AG08396 (cell line): ENCODE measurements around the gene CYP4V2.
A peak's percentile ranks its signal among the peaks of the same experiment; 100 is the strongest.

Experiments
- DNase-seq: peaks from one replicate; pipeline ENCODE4 v3.0.0; 2012; ENCODE audit warnings: low spot score, mixed read lengths

Gene CYP4V2

DNA sequence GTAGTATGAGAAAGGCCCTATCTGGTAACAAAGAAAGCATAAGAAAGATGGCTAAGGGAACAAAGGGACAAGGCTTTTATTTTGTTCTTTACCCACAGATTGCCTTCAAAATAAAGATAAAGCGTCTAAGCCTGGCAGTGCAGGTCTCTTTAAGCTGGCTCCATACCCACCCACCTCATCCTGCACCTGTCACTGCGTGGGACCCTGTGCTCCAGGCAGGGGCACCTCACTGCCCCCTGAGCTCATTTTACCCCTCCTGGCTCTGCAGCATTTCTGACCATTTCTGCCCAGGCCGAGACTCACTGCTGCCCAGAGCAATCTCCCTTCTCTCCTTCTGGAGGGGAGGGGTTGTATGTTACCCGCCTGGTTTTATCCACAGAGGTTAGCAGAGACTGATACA is 1.7 kb upstream of the CYP4V2 start:
- no peak for DNase-seq

DNA sequence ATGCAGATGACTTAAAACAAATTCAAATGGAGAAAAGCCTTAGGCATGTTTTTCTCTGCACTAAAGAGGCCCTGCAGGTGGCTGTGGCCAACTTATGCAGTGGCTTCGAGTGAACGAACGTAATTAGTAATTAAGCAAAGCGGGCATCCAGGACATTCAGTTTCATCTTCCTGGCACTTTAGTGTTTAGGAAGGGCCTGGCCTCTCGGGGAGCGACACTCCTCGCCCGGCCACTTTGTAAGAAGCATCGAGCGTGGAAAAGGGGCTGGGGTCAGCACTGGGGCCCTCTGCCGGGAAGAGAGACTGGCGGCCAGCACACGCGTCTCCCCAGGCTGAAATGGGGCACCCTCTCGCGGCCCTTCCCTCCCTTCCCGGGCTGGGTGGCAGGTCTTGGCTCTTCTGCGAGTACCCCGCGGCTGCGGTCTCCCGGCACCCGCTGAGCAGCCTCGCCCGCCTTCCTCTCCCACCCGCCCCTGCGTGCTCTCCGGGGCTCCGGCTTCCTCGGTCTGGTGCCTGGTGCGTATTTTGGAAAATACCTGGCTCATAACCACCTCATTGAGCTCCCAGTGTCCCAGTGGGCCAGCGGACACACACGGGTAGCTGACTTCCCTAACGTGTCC is 677 bp upstream of the CYP4V2 start:
- DNase-seq, result peak; percentile 67

DNA sequence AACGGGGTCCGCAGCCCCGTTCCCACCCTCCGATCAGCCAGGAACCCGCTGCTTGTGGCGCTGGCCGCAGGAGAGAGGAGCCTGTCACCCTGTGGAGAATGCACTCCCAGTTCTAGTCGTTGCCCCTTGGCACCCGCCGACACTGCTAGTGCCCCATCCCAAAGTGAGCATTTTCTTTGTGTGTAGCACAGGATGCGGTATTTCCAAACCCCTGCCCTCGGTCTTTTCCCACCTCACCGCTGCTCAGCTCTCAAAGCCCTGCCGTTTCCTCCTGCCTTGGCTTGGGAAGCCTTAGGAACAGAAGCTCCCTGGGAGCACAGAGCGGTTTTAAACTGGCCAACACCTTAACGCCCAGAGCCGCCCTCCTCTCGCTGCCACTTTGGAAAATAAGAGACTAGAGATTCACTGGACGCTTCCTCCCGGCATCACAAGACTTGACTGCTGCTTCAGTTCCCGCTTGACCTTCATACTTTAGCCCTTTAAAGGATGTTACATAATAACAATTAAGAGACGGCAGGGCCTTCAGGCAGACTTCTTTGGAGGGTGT is 772 bp downstream of the CYP4V2 start:
- DNase-seq, result peak; percentile 57

DNA sequence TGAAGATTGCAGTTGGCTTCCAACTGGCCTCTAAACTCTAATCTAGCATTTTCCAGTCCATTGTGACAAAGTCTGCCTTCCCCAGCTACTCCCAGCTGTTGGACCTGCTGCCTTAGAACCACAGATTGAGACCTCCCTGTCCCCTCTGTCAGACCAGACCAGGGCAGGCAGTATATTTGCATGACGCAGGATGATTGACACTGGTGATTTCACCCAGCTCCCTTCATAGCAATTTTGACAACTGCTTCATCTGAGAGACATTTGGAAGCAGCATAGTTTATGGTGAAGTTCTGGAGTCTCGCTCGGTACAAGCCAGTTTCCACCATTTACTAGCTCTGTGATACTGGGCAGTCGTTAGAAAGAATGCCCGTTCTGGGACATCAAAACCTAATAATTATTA is 2.5 kb downstream of the CYP4V2 start:
- no peak for DNase-seq

DNA sequence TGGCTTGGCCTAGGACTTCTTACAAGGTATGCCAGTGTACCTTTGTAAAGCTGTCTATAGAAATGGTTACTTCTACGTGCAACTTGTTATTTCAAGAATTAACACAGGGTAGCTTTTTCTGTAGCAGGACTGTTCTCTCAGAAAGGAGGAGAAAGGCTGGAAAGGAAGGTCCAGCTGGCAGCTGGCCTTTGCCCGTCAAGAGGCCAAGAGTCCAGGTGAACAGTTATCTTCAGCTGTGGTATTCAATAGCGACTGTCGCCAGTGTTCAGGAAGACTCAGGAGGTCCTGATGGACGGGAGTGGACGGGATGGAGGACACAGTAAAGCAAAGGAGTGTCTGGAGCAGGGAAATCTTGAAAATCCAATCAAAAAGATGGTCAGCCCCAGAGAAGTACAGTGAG is 4.7 kb downstream of the CYP4V2 start:
- DNase-seq, result no peak

DNA sequence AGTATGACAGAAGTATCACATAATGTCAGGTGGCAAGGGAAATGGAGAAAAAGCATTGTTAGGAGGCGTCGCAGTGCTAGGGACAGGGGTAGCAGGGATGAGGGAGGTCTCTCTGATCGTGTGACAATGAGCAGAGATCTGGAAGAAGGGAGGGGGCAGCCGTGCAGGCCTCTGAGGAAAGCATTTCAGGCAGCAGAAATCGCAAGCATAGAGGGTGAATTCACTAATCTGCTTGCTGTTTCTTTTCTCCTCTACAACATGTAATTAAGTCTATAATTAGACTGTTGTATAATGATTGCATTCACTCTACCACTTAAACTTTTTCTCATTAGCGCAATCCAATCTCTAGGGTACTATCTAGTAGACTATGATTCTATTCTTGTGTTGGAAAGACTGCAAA is 9.1 kb downstream of the CYP4V2 start:
- no peak for DNase-seq

DNA sequence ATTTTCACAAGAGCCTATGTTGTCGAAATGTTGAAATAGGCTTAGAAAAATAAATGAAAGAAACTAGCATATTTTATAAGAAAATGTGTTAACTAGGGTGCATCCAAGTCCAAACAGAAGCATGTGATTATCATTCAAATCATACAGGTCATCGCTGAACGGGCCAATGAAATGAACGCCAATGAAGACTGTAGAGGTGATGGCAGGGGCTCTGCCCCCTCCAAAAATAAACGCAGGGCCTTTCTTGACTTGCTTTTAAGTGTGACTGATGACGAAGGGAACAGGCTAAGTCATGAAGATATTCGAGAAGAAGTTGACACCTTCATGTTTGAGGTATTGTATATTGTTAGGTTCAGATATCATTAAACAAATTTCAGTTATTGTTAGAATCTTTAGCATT is 9.6 kb downstream of the CYP4V2 start:
- DNase-seq, result no peak

DNA sequence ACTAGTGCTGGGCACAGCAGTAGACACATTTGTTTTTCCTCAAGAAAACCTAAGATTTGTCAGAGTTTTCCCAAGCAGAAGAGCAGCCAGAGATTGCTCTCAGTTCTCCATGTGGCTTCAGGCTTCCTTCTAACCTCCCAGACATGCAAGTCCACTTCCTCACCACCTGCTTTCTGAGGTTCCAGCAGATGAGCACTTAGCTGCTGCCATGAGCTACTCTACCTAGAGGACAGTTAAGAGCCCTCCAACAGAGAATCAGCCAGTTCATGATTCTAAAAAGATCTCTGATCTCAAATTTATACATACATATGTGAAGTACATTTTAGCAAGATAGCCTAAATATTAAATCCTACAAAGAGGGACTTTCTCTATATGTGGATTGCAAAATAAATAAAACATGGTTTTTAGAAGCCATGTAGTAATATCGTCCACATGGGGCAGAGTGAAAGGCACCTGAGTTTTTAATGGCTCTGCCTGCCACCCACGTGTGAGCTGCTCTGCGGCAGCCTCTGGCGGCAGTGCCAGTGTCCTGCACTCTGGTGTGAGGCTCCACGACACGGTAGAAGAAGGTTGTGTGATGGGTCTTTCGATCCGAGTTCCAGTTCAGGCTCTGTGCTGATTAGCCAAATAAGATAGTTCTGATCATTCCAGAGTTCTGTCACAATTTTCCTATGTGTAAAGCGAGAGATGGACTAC is 10.3 kb downstream of the CYP4V2 start:
- DNase-seq, result peak; percentile 35

DNA sequence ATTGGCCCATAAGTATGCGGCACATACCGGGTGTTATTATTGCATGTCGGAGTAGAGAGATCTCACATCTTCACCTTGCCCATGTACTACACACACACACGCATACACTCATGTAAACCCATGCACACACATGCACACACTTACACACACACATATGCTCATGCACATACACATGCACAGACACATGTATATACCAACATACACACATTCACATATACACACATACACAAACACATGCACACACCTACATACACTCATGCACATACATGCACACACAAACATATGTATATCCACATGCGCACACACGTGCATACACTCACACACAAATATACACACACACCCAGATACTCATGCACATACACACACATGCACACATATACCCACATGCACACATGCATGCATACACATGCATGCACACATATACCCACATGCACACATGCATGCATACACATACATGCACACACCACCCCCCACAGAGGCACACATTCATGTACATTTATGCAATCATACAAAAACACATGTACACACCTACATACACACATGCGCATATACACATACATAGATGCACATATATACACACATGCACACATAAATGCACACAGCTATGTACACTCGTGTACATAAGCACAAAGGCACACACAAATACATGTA is 11.2 kb downstream of the CYP4V2 start:
- DNase-seq, result no peak

DNA sequence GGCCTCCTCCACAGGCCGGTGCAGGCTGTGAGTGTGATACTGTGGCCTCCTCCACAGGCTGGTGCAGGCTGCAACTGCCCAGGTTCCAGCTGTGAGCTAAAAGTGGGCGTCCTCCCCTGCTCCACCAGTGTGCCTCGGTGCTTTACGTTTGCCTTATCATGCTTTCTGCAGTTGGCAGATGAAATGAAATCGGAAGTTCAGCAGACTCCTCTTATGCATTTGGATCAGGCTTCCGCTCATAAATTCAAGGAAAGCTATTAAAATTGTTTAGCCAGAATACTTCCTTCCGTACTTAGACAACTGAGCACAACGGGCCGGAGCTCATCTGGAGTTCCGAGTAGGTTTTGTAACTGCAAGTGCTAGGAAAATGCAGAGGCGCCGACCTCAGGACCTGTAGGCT is 12.0 kb downstream of the CYP4V2 start:
- no peak for DNase-seq

DNA sequence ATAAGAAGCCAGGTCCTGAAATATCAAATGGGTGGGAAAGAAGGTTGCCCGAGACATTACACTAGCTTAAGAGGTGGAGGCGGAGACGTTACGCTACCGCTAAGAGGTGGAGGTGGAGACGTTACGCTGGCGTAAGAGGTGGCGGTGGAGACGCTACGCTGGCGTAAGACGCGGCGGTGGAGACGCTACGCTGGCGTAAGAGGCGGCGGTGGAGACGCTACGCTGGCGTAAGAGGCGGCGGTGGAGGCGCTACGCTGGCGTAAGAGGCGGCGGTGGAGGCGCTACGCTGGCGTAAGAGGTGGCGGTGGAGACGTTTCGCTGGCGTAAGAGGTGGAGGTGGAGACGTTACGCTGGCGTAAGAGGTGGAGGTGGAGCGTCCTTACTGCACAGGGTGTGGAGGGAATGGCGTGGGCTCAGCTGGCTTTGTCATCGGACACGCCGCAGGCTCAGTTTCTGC is 12.8 kb downstream of the CYP4V2 start:
- DNase-seq, result no peak

DNA sequence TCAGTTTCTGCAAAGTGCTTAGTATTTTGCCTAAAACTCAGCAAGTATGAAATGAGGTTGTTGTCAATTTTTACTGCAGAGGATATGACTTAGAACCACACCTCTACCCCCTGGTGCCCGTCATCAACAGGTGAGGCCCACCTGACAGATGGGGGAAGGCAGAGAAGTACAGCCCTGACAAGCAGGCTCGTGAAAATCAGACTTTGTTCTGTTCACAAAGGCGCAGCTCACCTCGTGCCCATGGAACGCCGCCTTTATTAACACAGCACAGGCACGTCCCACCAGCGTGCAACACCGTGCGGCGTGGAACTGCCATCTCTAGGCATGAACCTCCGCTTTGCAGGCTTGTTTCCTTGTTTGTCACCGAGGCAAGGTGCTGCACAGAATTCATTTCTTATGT is 13.3 kb downstream of the CYP4V2 start:
- no peak for DNase-seq

DNA sequence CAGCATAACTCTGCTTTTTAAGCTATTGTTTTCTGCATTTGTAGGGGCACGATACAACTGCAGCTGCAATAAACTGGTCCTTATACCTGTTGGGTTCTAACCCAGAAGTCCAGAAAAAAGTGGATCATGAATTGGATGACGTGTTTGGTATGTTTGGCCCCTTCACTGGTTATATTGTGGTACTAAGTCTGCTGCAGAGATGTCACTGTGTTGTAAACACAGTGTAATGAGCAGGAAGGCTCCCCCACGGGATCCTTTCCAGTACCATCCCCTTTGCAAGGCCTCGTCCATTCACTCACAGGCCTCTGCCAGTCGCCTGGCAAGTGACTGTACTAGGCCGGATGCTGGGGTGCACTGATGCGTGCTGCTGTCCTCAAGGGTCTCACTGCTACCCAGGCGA is 13.8 kb downstream of the CYP4V2 start:
- DNase-seq, result no peak

DNA sequence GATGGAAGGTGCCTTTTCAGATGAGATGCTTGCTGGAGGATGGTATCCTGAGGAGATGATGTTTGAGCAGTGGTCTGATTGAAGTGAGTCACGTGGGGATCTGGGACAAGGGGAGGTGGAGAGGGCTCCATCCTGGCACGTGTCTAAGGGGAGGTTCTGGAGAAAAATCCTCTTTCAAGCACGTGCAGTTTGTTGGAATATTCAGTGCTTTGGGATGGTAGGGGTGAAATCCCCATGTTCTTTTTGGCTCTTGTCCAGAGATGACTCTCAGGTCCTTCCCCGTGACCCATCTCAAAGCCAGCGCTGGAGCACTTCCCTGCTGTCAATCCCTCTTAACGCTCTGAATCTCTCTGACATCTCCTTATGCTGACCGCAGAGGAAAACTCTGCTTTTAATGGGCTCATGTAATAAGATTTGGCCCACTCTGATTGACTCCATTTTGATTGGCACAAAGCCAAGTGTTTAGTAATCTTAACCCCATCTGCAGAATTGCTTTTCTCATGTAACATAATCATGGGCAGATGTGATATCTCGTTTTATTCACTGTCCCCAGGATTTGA is 25.2 kb downstream of the CYP4V2 start:
- DNase-seq, result no peak

DNA sequence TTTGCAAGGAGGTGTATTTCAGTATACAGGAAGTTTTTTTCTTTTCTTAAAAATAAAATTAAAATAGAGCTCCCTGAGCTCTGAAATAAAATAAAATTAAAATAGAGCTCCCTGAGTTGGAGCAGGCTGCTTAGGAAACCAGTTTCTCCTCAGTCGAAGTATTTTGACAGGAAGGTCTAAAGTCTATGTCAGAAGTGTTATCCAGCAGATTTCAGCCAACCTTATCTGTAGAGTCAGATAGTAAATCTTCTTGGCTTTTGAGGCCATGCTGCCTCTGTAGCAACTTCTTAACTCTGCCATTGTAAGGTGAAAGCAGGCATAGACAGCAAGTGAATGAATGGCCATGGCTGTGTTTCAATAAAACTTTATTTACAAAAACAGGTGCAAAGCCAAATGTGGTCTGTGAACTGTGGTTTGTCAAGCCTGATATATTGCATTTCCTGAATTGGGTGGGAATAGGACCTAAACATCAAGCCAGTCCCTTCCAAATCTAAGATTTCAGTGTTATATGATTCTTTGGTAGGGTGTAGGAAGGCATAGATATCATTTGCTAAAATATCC is 26.4 kb downstream of the CYP4V2 start:
- no peak for DNase-seq

DNA sequence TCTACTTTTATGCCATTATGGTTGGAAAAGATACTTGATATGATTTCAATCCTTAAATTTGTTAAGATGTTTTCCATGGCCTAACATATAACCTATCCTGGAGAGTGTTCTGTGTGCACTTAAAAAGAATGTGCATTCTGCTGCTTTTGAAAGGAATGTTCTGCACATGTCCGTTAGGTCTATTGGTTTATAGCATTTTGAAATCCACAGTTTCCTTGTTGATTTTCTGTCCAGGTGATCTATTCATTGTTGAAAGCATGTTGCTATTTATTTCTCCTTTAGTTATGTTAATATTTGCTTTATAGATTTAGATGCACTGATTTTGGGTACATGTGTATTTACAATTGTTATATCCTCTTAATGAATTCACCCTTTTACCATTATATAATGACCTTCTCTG is 30.3 kb downstream of the CYP4V2 start:
- no peak for DNase-seq

DNA sequence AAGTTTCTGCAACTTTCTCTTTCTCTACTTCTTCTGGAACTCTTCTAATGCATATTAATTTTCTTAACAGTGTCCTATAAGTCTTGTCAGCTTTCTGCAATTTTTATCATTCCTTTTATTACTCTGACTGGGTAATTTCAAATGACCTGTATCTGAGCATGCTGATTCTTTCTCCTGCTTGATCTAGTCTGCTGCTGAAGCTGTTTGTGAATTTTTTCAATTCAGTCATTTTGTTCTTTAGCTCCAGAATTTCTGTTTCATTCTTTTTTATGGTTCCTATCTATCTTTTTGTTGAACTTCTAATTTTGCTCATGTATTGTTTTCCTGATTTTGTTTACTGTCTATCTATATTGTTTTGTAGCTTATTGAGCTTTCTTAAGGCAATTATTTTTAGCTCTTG is 34.5 kb downstream of the CYP4V2 start:
- DNase-seq, result no peak

DNA sequence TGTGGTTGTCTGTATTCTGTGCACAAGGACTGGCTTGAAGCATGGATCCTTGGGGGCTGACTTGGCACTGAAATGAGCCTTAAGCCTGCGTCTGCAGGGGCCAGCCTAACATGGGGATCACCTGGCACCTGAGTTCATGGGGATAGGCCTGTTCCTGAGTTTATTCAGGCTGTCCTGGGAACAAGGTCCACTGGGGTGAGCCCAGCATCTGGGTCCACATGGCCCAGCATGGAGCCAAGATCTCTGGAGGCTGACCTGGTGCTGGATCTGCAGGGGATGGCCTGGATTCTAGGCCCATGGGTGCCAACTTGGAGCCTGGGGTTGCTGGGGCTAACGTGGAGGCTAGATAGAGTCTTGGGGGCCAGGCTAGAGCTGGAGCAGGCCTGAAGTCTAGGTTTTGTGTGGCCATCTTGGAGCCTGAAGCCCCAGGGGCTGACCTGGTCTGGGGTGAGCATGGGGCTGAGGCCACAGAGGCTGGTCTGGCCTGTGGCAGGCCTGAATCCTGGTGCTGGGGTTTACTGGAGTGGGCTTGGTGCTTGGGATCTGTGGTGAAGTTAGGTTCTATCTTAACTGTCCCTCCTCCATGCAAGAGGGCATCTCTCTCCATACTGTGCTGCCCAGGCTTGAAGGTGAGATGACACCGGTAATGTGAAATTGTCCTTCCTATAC is 35.3 kb downstream of the CYP4V2 start:
- no peak for DNase-seq

DNA sequence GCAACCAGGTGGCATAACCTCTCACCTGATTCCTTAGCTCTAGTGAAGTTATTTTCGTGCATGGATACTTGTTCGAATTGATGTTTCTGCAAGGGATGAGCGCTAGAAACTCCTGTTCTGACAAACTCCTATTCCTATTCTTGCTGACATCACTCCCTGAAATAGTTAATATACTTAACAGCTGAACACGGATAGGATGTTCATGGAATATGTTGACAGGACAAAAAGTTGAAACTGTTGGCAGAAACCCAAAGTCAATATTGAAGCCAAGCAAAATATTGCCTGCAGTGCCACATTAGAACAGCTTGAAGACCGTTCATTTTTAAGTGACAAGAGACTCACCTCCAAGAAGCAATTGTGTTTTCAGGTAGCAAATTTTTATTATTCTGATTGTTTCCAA is 35.9 kb downstream of the CYP4V2 start, which contains the start of gene KLKB1:
Gene KLKB1 (plus strand): TSS at position 287 of the 400 bp plus-strand sequence. CDS start 689 bp downstream, outside the sequence.
- DNase-seq, result no peak

DNA sequence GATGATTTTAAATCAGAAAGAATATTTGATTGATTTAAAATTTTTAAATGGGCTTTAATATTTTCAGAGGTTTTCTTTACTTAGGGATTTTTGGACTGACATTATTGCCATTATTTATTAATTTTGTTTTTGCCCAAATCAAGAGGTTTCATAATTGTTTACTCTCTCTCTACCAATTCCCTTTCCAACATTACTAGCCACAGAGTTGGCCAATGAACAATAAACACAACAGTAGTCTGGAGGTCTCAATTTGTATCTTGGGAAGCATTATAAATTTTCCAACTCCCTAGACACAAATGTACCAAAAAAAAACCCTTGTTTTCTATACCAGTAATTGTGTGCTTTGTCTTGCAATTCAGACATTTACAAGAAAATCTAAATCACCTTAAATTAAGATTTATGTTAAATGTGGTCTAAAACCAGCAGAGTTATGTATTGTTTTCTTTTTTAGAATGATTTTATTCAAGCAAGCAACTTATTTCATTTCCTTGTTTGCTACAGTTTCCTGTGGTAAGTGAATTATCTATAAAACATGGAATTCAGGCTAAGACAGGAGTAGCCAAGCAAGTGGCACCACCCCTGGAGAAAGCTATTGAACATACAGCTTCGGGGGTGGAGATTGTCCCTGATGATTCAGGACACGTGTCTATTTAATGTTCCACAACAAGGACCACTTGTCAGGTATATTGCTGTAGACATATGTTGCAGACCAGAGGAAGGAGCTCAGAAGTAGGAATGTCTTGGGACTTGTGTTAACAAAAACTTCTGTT is 36.6 kb downstream of the CYP4V2 start:
- DNase-seq, result no peak

DNA sequence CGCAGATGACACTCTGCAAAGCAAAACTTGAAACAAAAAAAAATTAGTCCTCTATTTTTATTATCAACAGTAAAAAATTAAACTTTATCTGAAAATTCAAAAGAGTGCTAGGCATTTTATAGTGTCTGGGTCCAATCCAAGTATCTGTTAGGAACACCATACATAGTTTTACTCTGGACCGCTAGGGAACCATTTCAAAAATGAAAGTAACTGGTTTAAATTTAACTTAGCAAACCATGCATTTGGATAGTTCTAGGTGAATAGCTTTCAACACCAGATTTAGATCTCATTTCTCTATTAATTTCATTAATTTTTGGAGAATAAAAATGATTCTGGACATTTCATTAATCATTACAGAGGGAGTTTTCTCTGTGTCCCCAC is 37.1 kb downstream of the CYP4V2 start:
- no peak for DNase-seq
